GM12875 (cell line): ENCODE results near the gene TMCC3.

Experiments used
- H3K4me3 ChIP-seq: one replicate; pipeline ENCODE4 v1.5.1; 2011; ENCODE audit warnings: low read depth, low read length, control low read depth
- CTCF ChIP-seq: IDR thresholded peaks from 2 replicates; pipeline ENCODE4 v1.5.1; 2011; ENCODE audit warnings: low read depth, mild to moderate bottlenecking, control low read depth, inconsistent platforms, low read length, moderate library complexity, borderline replicate concordance; ENCODE audit not compliant: insufficient read depth

The TMCC3 gene

GRCh38 chr12:94587266-94588241 is 62.8 kb downstream of the TMCC3 start:
- H3K4me3 ChIP-seq: no peak overlapping the region
- no peak for TF ChIP-seq CTCF

GRCh38 chr12:94586589-94587259 is 63.6 kb downstream of the TMCC3 start:
- no peak overlapping the region for H3K4me3 ChIP-seq
- no peak for TF ChIP-seq CTCF

GRCh38 chr12:94585626-94586025 is 64.7 kb downstream of the TMCC3 start:
- no peak overlapping the region for H3K4me3 ChIP-seq
- TF ChIP-seq CTCF: no peak

- no peak overlapping the region for H3K4me3 ChIP-seq
- no peak for TF ChIP-seq CTCF
Measured at GRCh38 chr12:94584377-94584776, 66.0 kb downstream of the TMCC3 start.

DNA sequence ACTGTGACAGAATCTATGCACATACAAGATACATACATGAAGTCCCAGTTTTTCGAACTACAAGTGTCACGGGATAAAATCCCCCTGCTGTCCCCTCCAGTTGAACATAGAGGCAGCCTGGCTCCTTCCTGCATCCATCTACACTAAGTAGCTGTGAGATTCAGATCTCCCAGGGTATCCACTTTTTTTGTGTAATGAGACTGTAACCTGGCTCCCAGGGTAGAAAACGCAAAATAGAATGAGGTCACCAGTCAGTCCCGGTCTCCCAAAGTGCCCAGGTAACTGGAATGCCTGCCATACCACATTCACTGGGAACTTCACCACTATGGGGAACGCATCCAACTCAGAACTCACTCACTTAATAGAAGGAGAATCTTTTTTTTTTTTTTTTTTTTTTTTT is 67.8 kb downstream of the TMCC3 start:
- no peak overlapping the region for H3K4me3 ChIP-seq
- TF ChIP-seq CTCF: no peak

DNA sequence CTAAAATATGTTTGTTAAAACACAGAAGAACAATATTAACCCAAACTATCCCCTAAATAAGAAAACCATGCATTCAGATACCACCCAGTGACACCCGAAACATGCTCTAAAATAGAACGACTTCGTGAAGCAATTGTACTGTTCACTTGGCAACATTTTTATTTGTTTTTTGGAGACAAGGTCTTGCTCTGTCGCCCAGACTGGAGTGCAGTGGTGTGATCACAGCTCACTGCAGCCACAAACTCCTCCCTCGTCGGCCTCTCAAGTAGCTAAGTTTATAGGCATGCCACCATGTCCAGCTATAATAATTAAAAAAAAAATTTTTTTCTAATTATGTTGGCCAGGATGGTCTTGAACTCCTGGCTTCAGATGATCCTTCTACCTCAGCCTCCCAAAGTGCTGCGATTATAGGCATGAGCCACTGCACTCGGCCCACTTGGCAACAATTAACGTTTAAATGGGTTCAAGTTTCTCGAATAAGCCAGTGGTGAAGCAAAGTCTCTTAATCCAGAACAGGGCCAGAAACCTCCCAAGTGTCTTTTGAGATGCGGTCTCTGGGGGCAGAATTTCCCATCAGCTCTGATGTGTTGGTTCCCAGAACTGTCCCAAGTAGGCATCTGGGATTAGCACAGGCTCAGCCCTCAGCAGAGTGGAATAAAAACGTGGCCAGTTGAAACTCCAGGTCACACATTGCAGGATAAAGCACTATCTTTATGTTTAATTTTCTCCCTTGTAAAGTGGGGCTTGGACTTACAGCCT is 74.5 kb downstream of the TMCC3 start:
- no peak overlapping the region for H3K4me3 ChIP-seq
- TF ChIP-seq CTCF: no peak
